ENCODE results near the gene PLXNB1. TPM values are rescaled to one million over a fixed set of nuclear protein-coding genes. Genes with fewer than 3 reads are reported as not detected.
"Not testable (repeated sequence)": the region's sequence is repeated elsewhere in the genome, so short reads cannot be mapped to it uniquely, and the experiment has no call there.

PLXNB1 gene
- total RNA-seq, 1 experiment from 2014 or later = 101 TPM

DNA sequence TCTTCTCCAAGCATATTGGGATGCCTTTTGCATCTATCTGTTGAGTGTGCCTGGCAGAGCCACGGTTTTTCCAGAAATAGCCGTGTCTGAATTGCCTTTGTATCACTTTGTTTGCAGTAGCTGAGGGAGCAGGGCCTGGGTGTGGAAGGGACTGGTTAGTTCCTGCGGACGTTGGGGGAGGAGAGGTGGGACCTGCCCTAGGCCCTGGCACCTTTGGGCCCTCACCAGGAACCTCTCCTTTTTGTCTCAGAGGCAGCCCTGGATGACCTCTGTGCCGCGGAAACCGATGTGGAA lies 35.3 kb upstream of the PLXNB1 start:
- no TSS peak for BruUV-seq (replicated peaks)
- CTCF ChIA-PET = interaction anchor here (0.6 to 2.6 kb wide), 4 partner anchors 84 to 274 kb away, joined by 3 to 22 read pairs (median 3); no protein-coding TSS in a partner anchor
- peaks cover 24% of the 10 kb centered on the region for H3K4me1 Mint-ChIP-seq (ENCODE audit: insufficient read depth, unreplicated experiment)
- H3K9me3 Mint-ChIP-seq (ENCODE audit: unreplicated experiment) = no peaks in the 10 kb centered on the region
- H3K27me3 Mint-ChIP-seq (ENCODE audit: insufficient read depth, unreplicated experiment) = no peaks in the 10 kb centered on the region
- TF ChIP-seq, protein P1, sequence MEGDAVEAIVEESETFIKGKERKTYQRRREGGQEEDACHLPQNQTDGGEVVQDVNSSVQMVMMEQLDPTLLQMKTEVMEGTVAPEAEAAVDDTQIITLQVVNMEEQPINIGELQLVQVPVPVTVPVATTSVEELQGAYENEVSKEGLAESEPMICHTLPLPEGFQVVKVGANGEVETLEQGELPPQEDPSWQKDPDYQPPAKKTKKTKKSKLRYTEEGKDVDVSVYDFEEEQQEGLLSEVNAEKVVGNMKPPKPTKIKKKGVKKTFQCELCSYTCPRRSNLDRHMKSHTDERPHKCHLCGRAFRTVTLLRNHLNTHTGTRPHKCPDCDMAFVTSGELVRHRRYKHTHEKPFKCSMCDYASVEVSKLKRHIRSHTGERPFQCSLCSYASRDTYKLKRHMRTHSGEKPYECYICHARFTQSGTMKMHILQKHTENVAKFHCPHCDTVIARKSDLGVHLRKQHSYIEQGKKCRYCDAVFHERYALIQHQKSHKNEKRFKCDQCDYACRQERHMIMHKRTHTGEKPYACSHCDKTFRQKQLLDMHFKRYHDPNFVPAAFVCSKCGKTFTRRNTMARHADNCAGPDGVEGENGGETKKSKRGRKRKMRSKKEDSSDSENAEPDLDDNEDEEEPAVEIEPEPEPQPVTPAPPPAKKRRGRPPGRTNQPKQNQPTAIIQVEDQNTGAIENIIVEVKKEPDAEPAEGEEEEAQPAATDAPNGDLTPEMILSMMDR (IDR thresholded peaks at IDR 0.05; ENCODE audit: unreplicated experiment) = no peak
- POLR2A ChIA-PET = interaction anchor here (0.9 to 2.0 kb wide), 6 partner anchors 8 to 197 kb away, joined by 3 to 12 read pairs (median 5); partner anchors contain the start of genes ATRIP and CCDC51
- intact Hi-C loops (cut with micrococcal nuclease) = loop anchor here (1.0 to 5.0 kb wide), 4 partner anchors 42 to 197 kb away; partner anchors contain the start of genes CELSR3 and SLC26A6
- no peak overlapping the region for H3K4me3 Mint-ChIP-seq (ENCODE audit: unreplicated experiment)
- H3K27ac Mint-ChIP-seq (ENCODE audit: low read depth, unreplicated experiment) = peak overlapping the region; percentile 99
- peaks cover 55% of the 10 kb centered on the region for H3K36me3 Mint-ChIP-seq (ENCODE audit: insufficient read depth, unreplicated experiment)
- no peak for DNase-seq (ENCODE audit: unreplicated experiment)

GRCh38 chr3:48464713-48465221 lies 34.9 kb upstream of the PLXNB1 start:
- ChIA-PET CTCF (interaction anchor here (0.6 to 2.6 kb wide), 8 partner anchors 28 to 274 kb away, joined by 3 to 22 read pairs (median 3); partner anchors contain the start of gene SHISA5), POLR2A (interaction anchor here (1.3 to 1.7 kb wide), 3 partner anchors 8 to 91 kb away, joined by 3 to 10 read pairs (median 4); partner anchors contain the start of gene ATRIP)
- intact Hi-C loops (cut with micrococcal nuclease) = loop anchor here (1.0 to 5.0 kb wide), 4 partner anchors 43 to 198 kb away; partner anchors contain the start of genes CELSR3 and SLC26A6
- Mint-ChIP-seq H3K9me3 (ENCODE audit: unreplicated experiment) (no peaks in the 10 kb centered on the region), H3K36me3 (ENCODE audit: insufficient read depth, unreplicated experiment) (peaks cover 50% of the 10 kb centered on the region), H3K4me3 (ENCODE audit: unreplicated experiment) (no peak overlapping the region), H3K4me1 (ENCODE audit: insufficient read depth, unreplicated experiment) (peaks cover 20% of the 10 kb centered on the region), H3K27me3 (ENCODE audit: insufficient read depth, unreplicated experiment) (no peaks in the 10 kb centered on the region), H3K27ac (ENCODE audit: low read depth, unreplicated experiment) (peak overlapping the region; percentile 99)
- no TSS peak for BruUV-seq (replicated peaks)
- TF ChIP-seq, protein P1 (IDR thresholded peaks at IDR 0.05; ENCODE audit: unreplicated experiment) = no peak
- DNase-seq (ENCODE audit: unreplicated experiment) = no peak

DNA sequence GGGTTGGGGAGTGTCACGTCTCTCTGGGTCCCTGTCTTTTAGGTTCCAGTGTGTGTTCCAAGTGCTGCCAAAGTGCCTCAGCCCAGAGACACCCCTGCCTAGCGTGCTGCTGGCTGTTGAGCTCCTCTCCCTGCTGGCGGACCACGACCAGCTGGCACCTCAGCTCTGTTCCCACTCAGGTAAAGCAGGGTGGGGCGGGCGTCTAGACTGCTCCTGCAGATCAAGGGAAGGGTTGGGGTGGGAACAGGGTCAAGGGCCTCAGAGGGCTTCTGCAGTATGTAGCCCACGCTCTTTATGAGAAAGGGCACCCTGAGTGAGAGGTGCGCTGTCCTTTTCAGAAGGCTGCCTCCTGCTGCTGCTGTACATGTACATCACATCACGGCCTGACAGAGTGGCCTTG lies 33.8 kb upstream of the PLXNB1 start:
- BruUV-seq (replicated peaks) = no TSS peak
- TF ChIP-seq, protein P1 (IDR thresholded peaks at IDR 0.05; ENCODE audit: unreplicated experiment) = no peak
- ChIA-PET POLR2A (interaction anchor here (0.6 to 1.7 kb wide), 5 partner anchors 9 to 272 kb away, joined by 3 to 10 read pairs (median 3); partner anchors contain the start of gene ATRIP), CTCF (interaction anchor here (0.6 to 2.6 kb wide), 5 partner anchors 27 to 431 kb away, joined by 3 to 22 read pairs (median 4); partner anchors contain the start of gene SHISA5)
- Mint-ChIP-seq H3K4me3 (ENCODE audit: unreplicated experiment) (no peak overlapping the region), H3K36me3 (ENCODE audit: insufficient read depth, unreplicated experiment) (peaks cover 51% of the 10 kb centered on the region), H3K9me3 (ENCODE audit: unreplicated experiment) (no peaks in the 10 kb centered on the region), H3K27me3 (ENCODE audit: insufficient read depth, unreplicated experiment) (no peaks in the 10 kb centered on the region), H3K27ac (ENCODE audit: low read depth, unreplicated experiment) (peak overlapping the region; percentile 39), H3K4me1 (ENCODE audit: insufficient read depth, unreplicated experiment) (peaks cover 19% of the 10 kb centered on the region)
- intact Hi-C loops (cut with micrococcal nuclease) = no loop called here
- DNase-seq (ENCODE audit: unreplicated experiment) = no peak

DNA sequence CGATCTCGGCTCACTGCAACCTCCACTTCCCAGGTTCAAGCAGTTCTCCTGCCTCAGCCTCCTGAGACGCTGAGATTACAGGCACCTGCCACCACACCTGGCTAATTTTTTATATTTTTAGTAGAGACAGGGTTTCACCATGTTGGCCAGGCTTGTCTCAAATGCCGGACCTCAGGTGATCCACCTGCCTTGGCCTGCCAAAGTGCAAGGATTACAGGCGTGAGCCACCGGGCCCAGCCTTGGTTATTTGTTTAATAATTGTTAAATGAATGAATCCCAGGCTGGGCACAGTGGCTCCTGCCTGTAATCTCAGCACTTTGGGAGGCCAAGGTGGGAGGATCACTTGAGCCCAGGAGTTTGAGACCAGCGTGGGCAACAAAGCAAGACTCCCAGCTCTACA lies 31.9 kb upstream of the PLXNB1 start:
- intact Hi-C loops (cut with micrococcal nuclease); H3K9me3 Mint-ChIP-seq (ENCODE audit: unreplicated experiment); H3K27ac Mint-ChIP-seq (ENCODE audit: low read depth, unreplicated experiment); H3K27me3 Mint-ChIP-seq (ENCODE audit: insufficient read depth, unreplicated experiment); BruUV-seq (replicated peaks); H3K4me3 Mint-ChIP-seq (ENCODE audit: unreplicated experiment); DNase-seq (ENCODE audit: unreplicated experiment): not testable (repeated sequence)
- Mint-ChIP-seq H3K36me3 (ENCODE audit: insufficient read depth, unreplicated experiment) (peaks cover 40% of the 10 kb centered on the region), H3K4me1 (ENCODE audit: insufficient read depth, unreplicated experiment) (peaks cover 11% of the 10 kb centered on the region)
- POLR2A ChIA-PET = interaction anchor here (0.6 to 1.2 kb wide), 3 partner anchors 12 to 66 kb away, joined by 3 to 4 read pairs (median 3); no protein-coding TSS in a partner anchor
- CTCF ChIA-PET = interaction anchor here (0.6 to 0.7 kb wide), 2 partner anchors 12 to 92 kb away, joined by 3 to 4 read pairs; no protein-coding TSS in a partner anchor

Measured in MCF 10A (cell line).